Retinal pigment epithelial cell (primary cell): ENCODE data around the gene CXorf38.

Experiments
- DNase-seq: peaks from one replicate; pipeline ENCODE4 v3.0.0-alpha.2; 2010; ENCODE audit warnings: low read depth
- H3K4me3 ChIP-seq: 2 replicates; pipeline ENCODE4 v1.5.1; 2011; ENCODE audit warnings: mild to moderate bottlenecking, low read length, control low read depth, moderate library complexity
- CTCF ChIP-seq: conservative IDR thresholded peaks from 2 replicates; pipeline ENCODE4 v1.5.1; 2011; ENCODE audit warnings: low read depth, low read length, control low read depth, inconsistent platforms

The CXorf38 gene

DNA sequence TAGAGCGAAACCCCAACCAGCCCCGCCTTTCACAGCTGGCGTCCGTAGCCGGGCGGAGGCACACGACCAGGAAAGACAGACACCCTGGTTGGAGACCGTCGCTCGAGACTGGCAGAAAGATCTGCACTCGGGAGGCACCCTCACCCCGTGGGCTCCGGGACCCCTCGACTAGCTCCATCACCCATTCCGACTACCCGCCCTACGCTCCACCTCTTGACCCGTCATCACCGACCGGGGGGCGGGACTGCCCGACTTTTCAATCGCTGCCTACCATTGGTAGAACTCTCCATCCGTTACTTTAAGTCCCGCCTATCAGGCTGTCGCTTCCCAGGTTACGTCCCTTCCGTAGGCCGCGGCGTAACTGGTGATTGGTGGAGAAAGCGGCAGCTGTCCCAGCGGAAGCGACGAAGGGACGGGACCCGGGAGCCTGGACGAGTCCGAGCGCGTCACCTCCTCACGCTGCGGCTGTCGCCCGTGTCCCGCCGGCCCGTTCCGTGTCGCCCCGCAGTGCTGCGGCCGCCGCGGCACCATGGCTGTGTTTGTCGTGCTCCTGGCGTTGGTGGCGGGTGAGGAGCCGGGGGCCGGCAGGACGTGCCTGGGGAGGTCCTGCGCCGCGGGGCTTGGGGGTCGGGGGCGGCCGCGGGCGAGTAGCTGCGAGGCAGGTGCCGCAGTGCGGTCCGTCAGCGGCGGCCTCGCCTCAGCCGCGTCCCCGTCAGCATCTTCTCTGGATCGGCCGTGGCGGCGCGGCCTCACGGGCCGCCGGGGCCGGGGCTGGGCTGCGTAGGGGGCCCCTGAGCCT, 66.6 kb downstream of the CXorf38 start, which contains the start of gene ATP6AP2:
Gene ATP6AP2, plus strand, starts transcription at position 434 of the 799 bp plus-strand sequence. Its CDS starts 96 bp downstream, at position 530.
- H3K4me3 ChIP-seq = peak within 1 kb of the TSS; percentile 81
- no peak for TF ChIP-seq CTCF
- peak; percentile 75 for DNase-seq

DNA sequence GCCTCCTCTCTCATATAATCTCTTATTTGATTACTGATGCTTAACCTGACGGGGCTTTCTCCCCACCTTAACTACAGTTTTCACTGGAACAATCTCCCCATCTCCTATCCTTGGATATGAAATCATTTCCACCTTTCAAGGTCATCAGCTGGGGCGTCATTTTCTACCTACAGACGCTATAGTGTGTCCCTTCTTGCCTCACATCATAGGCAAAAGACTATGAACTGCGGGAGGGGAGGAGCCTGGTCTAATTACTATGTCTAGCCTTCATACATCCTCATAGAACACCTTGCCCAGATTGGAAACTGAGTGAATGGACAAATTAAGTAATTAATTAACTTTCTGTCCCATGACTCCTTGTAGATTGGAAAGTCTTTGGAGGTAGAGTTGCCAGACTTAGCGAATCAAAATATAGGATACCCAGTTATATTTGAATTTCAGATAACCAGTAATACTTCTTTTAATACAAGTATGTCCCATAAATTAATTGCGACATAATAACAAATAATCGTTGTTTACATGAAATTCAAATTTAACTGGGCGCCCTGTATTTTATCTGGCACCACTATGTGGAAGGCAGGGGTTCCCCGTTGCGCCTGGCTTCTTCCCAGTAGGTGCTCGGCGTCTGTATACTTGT, 67.3 kb downstream of the CXorf38 start:
- no peak for TF ChIP-seq CTCF
- DNase-seq = no peak

GRCh38 chrX:40579141-40579540, 68.2 kb downstream of the CXorf38 start:
- DNase-seq = no peak
- H3K4me3 ChIP-seq = no peak overlapping the region
- TF ChIP-seq CTCF = no peak

More for the DNA sequence above, 67.3 kb downstream of the CXorf38 start:
- H3K4me3 ChIP-seq = peak overlapping the region; percentile 81

DNA sequence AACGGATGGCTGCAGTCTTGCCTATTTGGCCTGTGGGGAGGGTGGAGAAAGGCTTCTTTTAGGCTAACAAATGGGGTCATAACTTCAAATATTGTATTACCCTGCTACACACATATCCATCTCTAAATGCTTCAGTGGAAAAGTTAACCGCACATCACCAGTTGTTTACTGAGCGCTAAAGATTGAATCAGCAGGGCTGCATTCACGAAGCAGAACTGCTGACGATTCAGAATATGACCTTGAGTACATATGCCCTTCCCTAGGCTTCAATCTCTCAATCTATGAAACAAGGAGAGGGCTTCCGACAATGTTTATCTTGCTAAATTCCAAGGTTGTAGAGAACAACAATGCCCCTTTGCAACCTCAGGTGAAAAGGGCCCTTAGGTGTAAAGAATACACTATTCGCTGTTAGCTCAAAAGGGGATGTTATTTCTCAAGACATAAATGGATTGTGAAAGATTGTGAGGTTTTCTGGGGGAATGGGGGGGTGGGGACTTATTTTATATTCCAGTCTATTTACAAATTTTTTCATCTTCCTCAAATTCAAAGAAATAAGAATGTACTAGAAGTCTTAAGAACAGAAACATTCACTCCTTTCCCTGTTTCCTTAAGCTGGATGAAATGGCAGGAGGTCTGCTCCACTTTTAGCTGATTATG, 69.2 kb downstream of the CXorf38 start:
- H3K4me3 ChIP-seq = no peak overlapping the region
- no peak for DNase-seq
- TF ChIP-seq CTCF = no peak
